Fibroblast of pulmonary artery (primary cell): ENCODE results near the gene TGFBI.
A peak's percentile ranks its signal among the peaks of the same experiment; 100 is the strongest.

Experiments used
- DNase-seq: peaks from one replicate; pipeline ENCODE4 v3.0.0-alpha.2; 2010; ENCODE audit warnings: low read depth
- H3K4me3 ChIP-seq: replicated peaks from 2 replicates; pipeline ENCODE4 v1.5.1; 2011; ENCODE audit warnings: low read depth, mild to moderate bottlenecking, control low read depth, low read length, moderate library complexity
- TF ChIP-seq, protein P1 (sequence below): IDR thresholded peaks from 2 replicates; pipeline ENCODE4 v1.5.1; 2011; ENCODE audit warnings: mild to moderate bottlenecking, control low read depth, low read length, inconsistent platforms; ENCODE audit errors: missing control alignments

The TGFBI gene

DNA sequence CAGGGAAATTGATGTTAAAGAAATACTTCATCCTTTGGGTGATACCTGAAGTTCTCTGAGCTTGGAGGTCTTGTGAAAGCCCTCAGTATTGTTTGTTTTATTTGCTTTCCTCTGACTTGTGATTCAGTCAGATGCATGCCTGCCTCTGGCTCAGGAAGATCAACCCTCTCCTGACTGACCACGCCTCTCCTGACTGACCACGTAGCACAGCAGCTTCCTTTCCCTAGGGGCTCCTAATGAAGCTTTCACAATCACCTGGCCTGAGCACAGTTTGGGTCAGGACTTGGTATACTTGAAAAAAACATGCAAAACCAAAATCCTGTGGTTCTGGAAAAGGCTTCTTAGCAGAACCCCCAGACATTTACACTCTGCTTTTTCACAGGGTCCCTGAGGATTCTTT lies 3.8 kb downstream of the TGFBI start:
- peak; percentile 85 for DNase-seq
- TF ChIP-seq, protein P1, sequence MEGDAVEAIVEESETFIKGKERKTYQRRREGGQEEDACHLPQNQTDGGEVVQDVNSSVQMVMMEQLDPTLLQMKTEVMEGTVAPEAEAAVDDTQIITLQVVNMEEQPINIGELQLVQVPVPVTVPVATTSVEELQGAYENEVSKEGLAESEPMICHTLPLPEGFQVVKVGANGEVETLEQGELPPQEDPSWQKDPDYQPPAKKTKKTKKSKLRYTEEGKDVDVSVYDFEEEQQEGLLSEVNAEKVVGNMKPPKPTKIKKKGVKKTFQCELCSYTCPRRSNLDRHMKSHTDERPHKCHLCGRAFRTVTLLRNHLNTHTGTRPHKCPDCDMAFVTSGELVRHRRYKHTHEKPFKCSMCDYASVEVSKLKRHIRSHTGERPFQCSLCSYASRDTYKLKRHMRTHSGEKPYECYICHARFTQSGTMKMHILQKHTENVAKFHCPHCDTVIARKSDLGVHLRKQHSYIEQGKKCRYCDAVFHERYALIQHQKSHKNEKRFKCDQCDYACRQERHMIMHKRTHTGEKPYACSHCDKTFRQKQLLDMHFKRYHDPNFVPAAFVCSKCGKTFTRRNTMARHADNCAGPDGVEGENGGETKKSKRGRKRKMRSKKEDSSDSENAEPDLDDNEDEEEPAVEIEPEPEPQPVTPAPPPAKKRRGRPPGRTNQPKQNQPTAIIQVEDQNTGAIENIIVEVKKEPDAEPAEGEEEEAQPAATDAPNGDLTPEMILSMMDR = no peak
- H3K4me3 ChIP-seq = no peak overlapping the region

DNA sequence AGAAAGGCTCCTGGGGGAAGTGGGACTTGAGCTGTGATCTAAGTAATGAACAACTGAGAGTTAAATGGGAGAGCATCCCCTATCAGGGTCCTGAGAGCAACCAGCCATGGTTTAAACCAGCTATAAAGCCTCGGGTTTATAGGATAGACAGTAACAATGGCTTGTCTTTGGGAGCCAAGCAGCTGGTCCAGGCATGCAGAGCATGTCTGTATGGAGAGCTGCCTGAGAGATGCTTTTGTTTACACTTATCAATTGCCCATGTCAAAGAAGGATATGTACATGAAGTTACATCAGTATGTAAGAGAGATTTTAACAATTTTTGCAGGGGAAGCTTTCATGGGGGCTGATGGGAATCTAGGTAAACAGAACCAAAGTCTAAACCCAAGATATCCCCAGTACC lies 4.4 kb downstream of the TGFBI start:
- no peak overlapping the region for H3K4me3 ChIP-seq
- TF ChIP-seq, protein P1 = no peak
- no peak for DNase-seq

DNA sequence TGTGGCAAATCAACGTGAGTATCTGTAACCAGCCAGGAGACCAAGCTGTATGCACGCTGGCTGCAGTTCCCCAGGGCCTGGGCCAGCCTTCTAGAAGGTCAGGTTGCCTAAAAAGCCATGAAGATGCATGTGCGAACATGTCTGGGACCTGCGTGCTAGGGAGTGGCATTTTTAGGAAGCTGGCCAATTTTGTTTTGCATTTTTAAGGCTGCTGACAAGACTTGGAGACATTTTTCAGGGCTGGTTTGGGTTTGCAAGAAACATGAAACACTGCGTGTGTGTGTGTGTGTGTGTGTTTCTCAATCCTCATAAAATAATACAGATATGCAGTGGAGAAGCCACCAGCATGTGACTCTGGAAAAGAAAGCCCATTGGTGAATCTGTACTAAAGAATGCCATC lies 5.1 kb downstream of the TGFBI start:
- H3K4me3 ChIP-seq = no peak overlapping the region
- TF ChIP-seq, protein P1 = no peak
- peak; percentile 57 for DNase-seq

- DNase-seq = no peak
- TF ChIP-seq, protein P1 = no peak
Observed at GRCh38 chr5:136034492-136034891, 5.7 kb downstream of the TGFBI start.

GRCh38 chr5:136034984-136035383 lies 6.2 kb downstream of the TGFBI start:
- no peak overlapping the region for H3K4me3 ChIP-seq
- TF ChIP-seq, protein P1 = no peak
- DNase-seq = no peak

More at GRCh38 chr5:136034492-136034891, 5.7 kb downstream of the TGFBI start:
- no peak overlapping the region for H3K4me3 ChIP-seq

GRCh38 chr5:136035837-136036236 lies 7.0 kb downstream of the TGFBI start:
- DNase-seq = no peak
- TF ChIP-seq, protein P1 = no peak
- H3K4me3 ChIP-seq = no peak overlapping the region

GRCh38 chr5:136036293-136036911 lies 7.6 kb downstream of the TGFBI start:
- TF ChIP-seq, protein P1 = no peak
- H3K4me3 ChIP-seq = no peak overlapping the region
- no peak for DNase-seq
